Measurements from ENCODE around the gene MVD. TPM values are rescaled to one million over a fixed set of nuclear protein-coding genes. Genes with fewer than 3 reads are reported as not detected.

The MVD gene
- total and polyA plus RNA-seq, 2 of the 13 experiments (the other 11 are each of a cell fraction or from before 2014, with no cell fraction given): 28.1 to 187 TPM

DNA sequence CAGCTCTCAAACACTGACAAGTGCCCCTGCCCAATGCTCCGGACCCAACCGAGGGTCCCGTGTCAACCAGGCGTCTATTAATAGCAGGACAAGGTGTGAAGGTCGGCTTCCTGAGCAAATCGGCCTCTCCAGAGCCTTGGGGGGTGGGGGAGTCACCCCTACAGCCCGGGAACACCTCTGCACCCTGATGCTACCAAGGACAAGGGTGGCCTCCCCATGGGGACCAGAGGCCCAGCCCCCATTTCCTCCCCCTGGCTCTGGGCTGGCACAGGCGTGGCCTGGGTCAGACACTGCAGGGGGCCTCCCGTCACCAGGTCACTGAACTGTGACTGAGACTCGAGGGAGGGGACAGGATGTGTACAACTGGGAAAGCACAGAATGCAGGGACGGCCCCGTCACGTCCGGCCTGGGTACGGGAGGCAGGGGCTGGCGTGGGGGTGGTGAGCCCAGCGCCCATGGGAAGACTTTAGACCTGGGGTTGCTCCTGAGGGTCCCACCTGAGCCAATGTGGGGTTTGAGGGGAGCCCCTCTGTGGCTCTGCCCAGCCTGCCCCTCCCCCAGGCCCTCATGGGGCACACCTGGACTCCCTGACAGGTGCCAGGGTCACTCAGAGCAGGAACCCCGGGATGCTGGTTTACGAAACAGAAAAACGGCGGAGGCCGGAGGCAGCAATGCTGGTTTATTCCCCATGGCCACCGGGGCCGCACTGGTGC lies 11.5 kb downstream of the MVD start (continued):
- TF ChIP-seq REXO4 (CRISPR knock-in tag; IDR thresholded peaks at IDR 0.05; ENCODE audit: borderline replicate concordance) (no peak), YEATS2 (CRISPR knock-in tag; IDR thresholded peaks at IDR 0.05; ENCODE audit: borderline replicate concordance) (peak; percentile 95; the same call in 1 of the 2 replicates), HOXA5 (CRISPR knock-in tag; IDR thresholded peaks at IDR 0.05) (no peak), TEAD2 (CRISPR knock-in tag; IDR thresholded peaks at IDR 0.05) (no peak), ZNF724P (CRISPR knock-in tag; IDR thresholded peaks at IDR 0.05; ENCODE audit: borderline replicate concordance) (peak; percentile 61; the same call in 1 of the 2 replicates), HMGXB4 (CRISPR knock-in tag; IDR thresholded peaks at IDR 0.05; ENCODE audit: borderline replicate concordance in 1 of 2, low read depth in 1 of 2) (peak; percentile 46 to 67), ZNF292 (CRISPR knock-in tag; IDR thresholded peaks at IDR 0.05; ENCODE audit: borderline replicate concordance, low read depth) (peak; percentile 46; the same call in 1 of the 2 replicates), SAFB2 (CRISPR knock-in tag; IDR thresholded peaks at IDR 0.05; ENCODE audit: borderline replicate concordance, low read depth) (no peak), ZFP90 (CRISPR knock-in tag; IDR thresholded peaks at IDR 0.05; ENCODE audit: borderline replicate concordance) (peak; percentile 68; the same call in 1 of the 2 replicates), POLR2G (IDR thresholded peaks at IDR 0.05; ENCODE audit: low read depth, low read length) (peak; percentile 78), HOXA9 (CRISPR knock-in tag; IDR thresholded peaks at IDR 0.05; ENCODE audit: borderline replicate concordance) (no peak), PTBP1 (IDR thresholded peaks at IDR 0.05; ENCODE audit: low read depth, low read length, poor library complexity, severe bottlenecking) (peak; percentile 65), ZSCAN22 (CRISPR knock-in tag; IDR thresholded peaks at IDR 0.05) (0 out of 2 replicates have a peak, but pooled peaks have one; percentile 23), HNF1A (IDR thresholded peaks at IDR 0.05; ENCODE audit: low read depth) (no peak; the same call in 1 of the 2 replicates), HNF1A (CRISPR knock-in tag; IDR thresholded peaks at IDR 0.05; ENCODE audit: borderline replicate concordance) (peak; percentile 86; the same call in 1 of the 2 replicates), SMARCC2 (IDR thresholded peaks at IDR 0.05) (no peak)
- TF ChIP-seq, protein P1, sequence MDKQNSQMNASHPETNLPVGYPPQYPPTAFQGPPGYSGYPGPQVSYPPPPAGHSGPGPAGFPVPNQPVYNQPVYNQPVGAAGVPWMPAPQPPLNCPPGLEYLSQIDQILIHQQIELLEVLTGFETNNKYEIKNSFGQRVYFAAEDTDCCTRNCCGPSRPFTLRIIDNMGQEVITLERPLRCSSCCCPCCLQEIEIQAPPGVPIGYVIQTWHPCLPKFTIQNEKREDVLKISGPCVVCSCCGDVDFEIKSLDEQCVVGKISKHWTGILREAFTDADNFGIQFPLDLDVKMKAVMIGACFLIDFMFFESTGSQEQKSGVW (CRISPR knock-in tag; IDR thresholded peaks at IDR 0.05; ENCODE audit: borderline replicate concordance): no peak
- TF ChIP-seq, protein P2, sequence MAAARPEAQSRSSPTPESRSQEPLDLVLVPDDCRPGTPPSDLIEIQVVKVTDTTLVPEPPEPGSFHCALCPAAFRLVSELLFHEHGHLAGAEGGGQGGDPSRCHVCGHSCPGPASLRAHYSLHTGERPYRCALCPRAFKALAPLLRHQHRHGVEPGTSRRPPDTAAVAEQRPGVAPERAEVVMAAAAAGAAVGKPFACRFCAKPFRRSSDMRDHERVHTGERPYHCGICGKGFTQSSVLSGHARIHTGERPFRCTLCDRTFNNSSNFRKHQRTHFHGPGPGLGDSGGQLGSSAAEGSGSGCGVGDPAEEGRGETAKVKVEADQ (CRISPR knock-in tag; IDR thresholded peaks at IDR 0.05; ENCODE audit: borderline replicate concordance): no peak
- TF ChIP-seq, protein P3, sequence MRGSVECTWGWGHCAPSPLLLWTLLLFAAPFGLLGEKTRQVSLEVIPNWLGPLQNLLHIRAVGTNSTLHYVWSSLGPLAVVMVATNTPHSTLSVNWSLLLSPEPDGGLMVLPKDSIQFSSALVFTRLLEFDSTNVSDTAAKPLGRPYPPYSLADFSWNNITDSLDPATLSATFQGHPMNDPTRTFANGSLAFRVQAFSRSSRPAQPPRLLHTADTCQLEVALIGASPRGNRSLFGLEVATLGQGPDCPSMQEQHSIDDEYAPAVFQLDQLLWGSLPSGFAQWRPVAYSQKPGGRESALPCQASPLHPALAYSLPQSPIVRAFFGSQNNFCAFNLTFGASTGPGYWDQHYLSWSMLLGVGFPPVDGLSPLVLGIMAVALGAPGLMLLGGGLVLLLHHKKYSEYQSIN (CRISPR knock-in tag; IDR thresholded peaks at IDR 0.05; ENCODE audit: borderline replicate concordance): no peak

Data from HepG2 (cell line).